Measurements from ENCODE around the gene TOP1.
A peak's percentile ranks its signal among the peaks of the same experiment; 100 is the strongest.

TOP1 gene

GRCh38 chr20:41028359-41029149 lies at the start of gene TOP1:
Gene TOP1, plus strand, starts transcription at chr20:41028822. Its CDS starts 246 bp downstream, at chr20:41029068.
- Histone ChIP-seq H3K27me3 (ENCODE audit: control insufficient read depth in 1 of 2, insufficient read depth in 2 of 2, low read length in 2 of 2) (no peaks in the 10 kb centered on the region), H3K9ac (ENCODE audit: low read length) (peak within 1 kb of the TSS; percentile 43), H3K4me1 (ENCODE audit: insufficient read depth, low read length) (peaks cover 38% of the 10 kb centered on the region), H3K9me3 (ENCODE audit: low read length) (no peaks in the 10 kb centered on the region), H3K36me3 (ENCODE audit: insufficient read depth, low read length) (no peaks in the 10 kb centered on the region), H3K27ac (ENCODE audit: low read depth, low read length) (peak within 1 kb of the TSS; percentile 92), H3K4me3 (ENCODE audit: low read depth in 1 of 2, low read length in 2 of 2) (peak within 1 kb of the TSS; percentile 55 to 91)

GRCh38 chr20:40979247-40979646 lies 49.4 kb upstream of the TOP1 start:
- Histone ChIP-seq H3K4me1 (ENCODE audit: insufficient read depth, low read length) (no peaks in the 10 kb centered on the region), H3K4me3 (ENCODE audit: low read depth in 1 of 2, low read length in 2 of 2) (no peak overlapping the region), H3K9ac (ENCODE audit: low read length) (no peak overlapping the region), H3K27me3 (ENCODE audit: control insufficient read depth in 1 of 2, insufficient read depth in 2 of 2, low read length in 2 of 2) (no peaks in the 10 kb centered on the region), H3K36me3 (ENCODE audit: insufficient read depth, low read length) (no peaks in the 10 kb centered on the region), H3K9me3 (ENCODE audit: low read length) (no peaks in the 10 kb centered on the region), H3K27ac (ENCODE audit: low read depth, low read length) (no peak overlapping the region)

- no peaks in the 10 kb centered on the region for H3K4me1 ChIP-seq (ENCODE audit: insufficient read depth, low read length)
- no peak overlapping the region for H3K27ac ChIP-seq (ENCODE audit: low read depth, low read length)
These were observed 48.4 kb upstream of the TOP1 start for GRCh38 chr20:40980106-40980827.

GRCh38 chr20:40980828-40981310 lies 47.8 kb upstream of the TOP1 start:
- no peak overlapping the region for H3K27ac ChIP-seq (ENCODE audit: low read depth, low read length)
- no peak overlapping the region for H3K4me3 ChIP-seq (ENCODE audit: low read depth in 1 of 2, low read length in 2 of 2)
- H3K9ac ChIP-seq (ENCODE audit: low read length): no peak overlapping the region
- H3K9me3 ChIP-seq (ENCODE audit: low read length): no peaks in the 10 kb centered on the region
- no peaks in the 10 kb centered on the region for H3K27me3 ChIP-seq (ENCODE audit: control insufficient read depth in 1 of 2, insufficient read depth in 2 of 2, low read length in 2 of 2)
- no peaks in the 10 kb centered on the region for H3K36me3 ChIP-seq (ENCODE audit: insufficient read depth, low read length)
- no peaks in the 10 kb centered on the region for H3K4me1 ChIP-seq (ENCODE audit: insufficient read depth, low read length)

More at GRCh38 chr20:40980106-40980827, 48.4 kb upstream of the TOP1 start:
- Histone ChIP-seq H3K27me3 (ENCODE audit: control insufficient read depth in 1 of 2, insufficient read depth in 2 of 2, low read length in 2 of 2) (no peaks in the 10 kb centered on the region), H3K4me3 (ENCODE audit: low read depth in 1 of 2, low read length in 2 of 2) (no peak overlapping the region), H3K36me3 (ENCODE audit: insufficient read depth, low read length) (no peaks in the 10 kb centered on the region), H3K9ac (ENCODE audit: low read length) (no peak overlapping the region), H3K9me3 (ENCODE audit: low read length) (no peaks in the 10 kb centered on the region)

GRCh38 chr20:40982415-40983145 lies 46.0 kb upstream of the TOP1 start:
- Histone ChIP-seq H3K27ac (ENCODE audit: low read depth, low read length) (no peak overlapping the region), H3K4me3 (ENCODE audit: low read depth in 1 of 2, low read length in 2 of 2) (no peak overlapping the region), H3K27me3 (ENCODE audit: control insufficient read depth in 1 of 2, insufficient read depth in 2 of 2, low read length in 2 of 2) (no peaks in the 10 kb centered on the region)

GRCh38 chr20:40983898-40984297 lies 44.7 kb upstream of the TOP1 start:
- H3K36me3 ChIP-seq (ENCODE audit: insufficient read depth, low read length): no peaks in the 10 kb centered on the region
- no peaks in the 10 kb centered on the region for H3K27me3 ChIP-seq (ENCODE audit: control insufficient read depth in 1 of 2, insufficient read depth in 2 of 2, low read length in 2 of 2)
- H3K9ac ChIP-seq (ENCODE audit: low read length): no peak overlapping the region
- H3K9me3 ChIP-seq (ENCODE audit: low read length): no peaks in the 10 kb centered on the region
- no peaks in the 10 kb centered on the region for H3K4me1 ChIP-seq (ENCODE audit: insufficient read depth, low read length)
- H3K27ac ChIP-seq (ENCODE audit: low read depth, low read length): no peak overlapping the region
- H3K4me3 ChIP-seq (ENCODE audit: low read depth in 1 of 2, low read length in 2 of 2): no peak overlapping the region

More at GRCh38 chr20:40982415-40983145, 46.0 kb upstream of the TOP1 start:
- Histone ChIP-seq H3K9me3 (ENCODE audit: low read length) (no peaks in the 10 kb centered on the region), H3K36me3 (ENCODE audit: insufficient read depth, low read length) (no peaks in the 10 kb centered on the region), H3K4me1 (ENCODE audit: insufficient read depth, low read length) (no peaks in the 10 kb centered on the region), H3K9ac (ENCODE audit: low read length) (no peak overlapping the region)

GRCh38 chr20:40984496-40984895 lies 44.1 kb upstream of the TOP1 start:
- H3K4me3 ChIP-seq (ENCODE audit: low read depth in 1 of 2, low read length in 2 of 2): no peak overlapping the region
- H3K4me1 ChIP-seq (ENCODE audit: insufficient read depth, low read length): no peaks in the 10 kb centered on the region
- H3K36me3 ChIP-seq (ENCODE audit: insufficient read depth, low read length): no peaks in the 10 kb centered on the region
- no peak overlapping the region for H3K9ac ChIP-seq (ENCODE audit: low read length)
- no peak overlapping the region for H3K27ac ChIP-seq (ENCODE audit: low read depth, low read length)
- H3K27me3 ChIP-seq (ENCODE audit: control insufficient read depth in 1 of 2, insufficient read depth in 2 of 2, low read length in 2 of 2): no peaks in the 10 kb centered on the region
- no peaks in the 10 kb centered on the region for H3K9me3 ChIP-seq (ENCODE audit: low read length)

GRCh38 chr20:40986774-40987173 lies 41.8 kb upstream of the TOP1 start:
- Histone ChIP-seq H3K27ac (ENCODE audit: low read depth, low read length) (no peak overlapping the region), H3K27me3 (ENCODE audit: control insufficient read depth in 1 of 2, insufficient read depth in 2 of 2, low read length in 2 of 2) (no peaks in the 10 kb centered on the region), H3K4me3 (ENCODE audit: low read depth in 1 of 2, low read length in 2 of 2) (no peak overlapping the region)

GRCh38 chr20:40990542-40991120 lies 38.0 kb upstream of the TOP1 start:
- H3K9ac ChIP-seq (ENCODE audit: low read length): no peak overlapping the region

More at GRCh38 chr20:40986774-40987173, 41.8 kb upstream of the TOP1 start:
- no peaks in the 10 kb centered on the region for H3K9me3 ChIP-seq (ENCODE audit: low read length)
- no peaks in the 10 kb centered on the region for H3K36me3 ChIP-seq (ENCODE audit: insufficient read depth, low read length)
- H3K4me1 ChIP-seq (ENCODE audit: insufficient read depth, low read length): no peaks in the 10 kb centered on the region
- no peak overlapping the region for H3K9ac ChIP-seq (ENCODE audit: low read length)

GRCh38 chr20:40991181-40991889 lies 37.3 kb upstream of the TOP1 start:
- no peaks in the 10 kb centered on the region for H3K9me3 ChIP-seq (ENCODE audit: low read length)
- H3K4me3 ChIP-seq (ENCODE audit: low read depth in 1 of 2, low read length in 2 of 2): no peak overlapping the region
- H3K27me3 ChIP-seq (ENCODE audit: control insufficient read depth in 1 of 2, insufficient read depth in 2 of 2, low read length in 2 of 2): no peaks in the 10 kb centered on the region
- H3K9ac ChIP-seq (ENCODE audit: low read length): no peak overlapping the region
- H3K36me3 ChIP-seq (ENCODE audit: insufficient read depth, low read length): no peaks in the 10 kb centered on the region
- no peaks in the 10 kb centered on the region for H3K4me1 ChIP-seq (ENCODE audit: insufficient read depth, low read length)
- no peak overlapping the region for H3K27ac ChIP-seq (ENCODE audit: low read depth, low read length)

More at GRCh38 chr20:40990542-40991120, 38.0 kb upstream of the TOP1 start:
- H3K36me3 ChIP-seq (ENCODE audit: insufficient read depth, low read length): no peaks in the 10 kb centered on the region
- H3K9me3 ChIP-seq (ENCODE audit: low read length): no peaks in the 10 kb centered on the region
- no peak overlapping the region for H3K4me3 ChIP-seq (ENCODE audit: low read depth in 1 of 2, low read length in 2 of 2)
- no peaks in the 10 kb centered on the region for H3K27me3 ChIP-seq (ENCODE audit: control insufficient read depth in 1 of 2, insufficient read depth in 2 of 2, low read length in 2 of 2)
- no peaks in the 10 kb centered on the region for H3K4me1 ChIP-seq (ENCODE audit: insufficient read depth, low read length)
- no peak overlapping the region for H3K27ac ChIP-seq (ENCODE audit: low read depth, low read length)

All from muscle layer of colon (tissue), 2 donors.